NCI-H226 (cell line): ENCODE data around the gene BTBD6.

Experiments used
- DNase-seq: peaks from one replicate; pipeline ENCODE4 v3.0.0-alpha.2; 2015

Gene BTBD6

GRCh38 chr14:105241641-105242040 is 6.7 kb upstream of the BTBD6 start:
- no peak for DNase-seq

GRCh38 chr14:105244334-105244733 is 4.0 kb upstream of the BTBD6 start:
- no peak for DNase-seq

GRCh38 chr14:105247026-105247425 is 1.3 kb upstream of the BTBD6 start:
- DNase-seq, result no peak

- no peak for DNase-seq
Observed at GRCh38 chr14:105247715-105248367, 492 bp upstream of the BTBD6 start.

- DNase-seq, result no peak
Observed at GRCh38 chr14:105249182-105250007, 1.1 kb downstream of the BTBD6 start.

- DNase-seq, result no peak
Observed at GRCh38 chr14:105250008-105250366, 1.7 kb downstream of the BTBD6 start.

- no peak for DNase-seq
Observed at GRCh38 chr14:105250986-105251385, 2.7 kb downstream of the BTBD6 start.

GRCh38 chr14:105251920-105252319 is 3.6 kb downstream of the BTBD6 start:
- DNase-seq, result no peak

GRCh38 chr14:105252552-105253328 is 4.4 kb downstream of the BTBD6 start:
- no peak for DNase-seq

- no peak for DNase-seq
Observed at GRCh38 chr14:105253329-105253682, 5.0 kb downstream of the BTBD6 start.

GRCh38 chr14:105255021-105255507 is 6.7 kb downstream of the BTBD6 start:
- no peak for DNase-seq

GRCh38 chr14:105256292-105256960 is 8.1 kb downstream of the BTBD6 start:
- DNase-seq, result no peak

- no peak for DNase-seq
Observed at GRCh38 chr14:105257464-105257863, 9.1 kb downstream of the BTBD6 start.

- no peak for DNase-seq
Observed at GRCh38 chr14:105258846-105259245, 10.5 kb downstream of the BTBD6 start.

- DNase-seq, result no peak
Observed at GRCh38 chr14:105260959-105261358, 12.6 kb downstream of the BTBD6 start.

GRCh38 chr14:105261781-105262180 is 13.4 kb downstream of the BTBD6 start:
- DNase-seq, result no peak

- DNase-seq, result no peak
Observed at GRCh38 chr14:105267820-105268548, 19.7 kb downstream of the BTBD6 start.

GRCh38 chr14:105268736-105269354 is 20.5 kb downstream of the BTBD6 start:
- no peak for DNase-seq

GRCh38 chr14:105269405-105269804 is 21.1 kb downstream of the BTBD6 start:
- no peak for DNase-seq

GRCh38 chr14:105271224-105271890 is 23.0 kb downstream of the BTBD6 start:
- DNase-seq, result no peak

- no peak for DNase-seq
Observed at GRCh38 chr14:105272623-105273022, 24.3 kb downstream of the BTBD6 start.
